ENCODE data around the gene CCDC158.
"Not testable (repeated sequence)": the region's sequence is repeated elsewhere in the genome, so short reads cannot be mapped to it uniquely, and the experiment has no call there.

Gene CCDC158

GRCh38 chr4:76296286-76296820 lies 124.6 kb downstream of the CCDC158 start:
- no peak for TF ChIP-seq JUND (IDR thresholded peaks at IDR 0.05; ENCODE audit: low read depth)
- DNase-seq (ENCODE audit: low read depth in 1 of 2, low spot score in 1 of 2): no peak
- in situ Hi-C loops (cut with HindIII; ENCODE audit: low pct_unique_long_range_greater_than_20kb, low sequenced_read_pairs): no loop called here

- in situ Hi-C loops (cut with HindIII; ENCODE audit: low pct_unique_long_range_greater_than_20kb, low sequenced_read_pairs): no loop called here
- no peak for DNase-seq (ENCODE audit: low read depth in 1 of 2, low spot score in 1 of 2)
- TF ChIP-seq JUND (IDR thresholded peaks at IDR 0.05; ENCODE audit: low read depth): no peak
These were observed 127.2 kb downstream of the CCDC158 start for GRCh38 chr4:76293772-76294171.

GRCh38 chr4:76292730-76293129 lies 128.2 kb downstream of the CCDC158 start:
- TF ChIP-seq JUND (IDR thresholded peaks at IDR 0.05; ENCODE audit: low read depth): no peak
- in situ Hi-C loops (cut with HindIII; ENCODE audit: low pct_unique_long_range_greater_than_20kb, low sequenced_read_pairs): no loop called here
- DNase-seq (ENCODE audit: low read depth in 1 of 2, low spot score in 1 of 2): no peak

- DNase-seq (ENCODE audit: low read depth in 1 of 2, low spot score in 1 of 2); in situ Hi-C loops (cut with HindIII; ENCODE audit: low pct_unique_long_range_greater_than_20kb, low sequenced_read_pairs): not testable (repeated sequence)
These were observed 133.1 kb downstream of the CCDC158 start for GRCh38 chr4:76287811-76288210.

GRCh38 chr4:76283900-76284299 lies 137.0 kb downstream of the CCDC158 start:
- TF ChIP-seq JUND (IDR thresholded peaks at IDR 0.05; ENCODE audit: low read depth): no peak
- DNase-seq (ENCODE audit: low read depth in 1 of 2, low spot score in 1 of 2): no peak
- in situ Hi-C loops (cut with HindIII; ENCODE audit: low pct_unique_long_range_greater_than_20kb, low sequenced_read_pairs): no loop called here

- TF ChIP-seq JUND (IDR thresholded peaks at IDR 0.05; ENCODE audit: low read depth): no peak
- DNase-seq (ENCODE audit: low read depth in 1 of 2, low spot score in 1 of 2): no peak
- in situ Hi-C loops (cut with HindIII; ENCODE audit: low pct_unique_long_range_greater_than_20kb, low sequenced_read_pairs): no loop called here
These were observed 137.8 kb downstream of the CCDC158 start for GRCh38 chr4:76282941-76283689.

- DNase-seq (ENCODE audit: low read depth in 1 of 2, low spot score in 1 of 2); in situ Hi-C loops (cut with HindIII; ENCODE audit: low pct_unique_long_range_greater_than_20kb, low sequenced_read_pairs): not testable (repeated sequence)
These were observed 139.3 kb downstream of the CCDC158 start for GRCh38 chr4:76281594-76281993.

GRCh38 chr4:76280488-76281441 lies 140.2 kb downstream of the CCDC158 start:
- TF ChIP-seq JUND (IDR thresholded peaks at IDR 0.05; ENCODE audit: low read depth): no peak
- in situ Hi-C loops (cut with HindIII; ENCODE audit: low pct_unique_long_range_greater_than_20kb, low sequenced_read_pairs): no loop called here
- no peak for DNase-seq (ENCODE audit: low read depth in 1 of 2, low spot score in 1 of 2)

GRCh38 chr4:76279462-76279861 lies 141.5 kb downstream of the CCDC158 start:
- no peak for TF ChIP-seq JUND (IDR thresholded peaks at IDR 0.05; ENCODE audit: low read depth)
- in situ Hi-C loops (cut with HindIII; ENCODE audit: low pct_unique_long_range_greater_than_20kb, low sequenced_read_pairs): no loop called here

GRCh38 chr4:76278583-76278982 lies 142.4 kb downstream of the CCDC158 start:
- in situ Hi-C loops (cut with HindIII; ENCODE audit: low pct_unique_long_range_greater_than_20kb, low sequenced_read_pairs): no loop called here
- TF ChIP-seq JUND (IDR thresholded peaks at IDR 0.05; ENCODE audit: low read depth): no peak
- no peak for DNase-seq (ENCODE audit: low read depth in 1 of 2, low spot score in 1 of 2)

More at GRCh38 chr4:76279462-76279861, 141.5 kb downstream of the CCDC158 start:
- no peak for DNase-seq (ENCODE audit: low read depth in 1 of 2, low spot score in 1 of 2)

- in situ Hi-C loops (cut with HindIII; ENCODE audit: low pct_unique_long_range_greater_than_20kb, low sequenced_read_pairs): no loop called here
- no peak for DNase-seq (ENCODE audit: low read depth in 1 of 2, low spot score in 1 of 2)
- no peak for TF ChIP-seq JUND (IDR thresholded peaks at IDR 0.05; ENCODE audit: low read depth)
These were observed 143.3 kb downstream of the CCDC158 start for GRCh38 chr4:76277667-76278066.

- no peak for TF ChIP-seq JUND (IDR thresholded peaks at IDR 0.05; ENCODE audit: low read depth)
- no peak for DNase-seq (ENCODE audit: low read depth in 1 of 2, low spot score in 1 of 2)
- in situ Hi-C loops (cut with HindIII; ENCODE audit: low pct_unique_long_range_greater_than_20kb, low sequenced_read_pairs): no loop called here
These were observed 144.1 kb downstream of the CCDC158 start for GRCh38 chr4:76276813-76277212.
